PC-9 (cell line): ENCODE measurements around the gene GNE. TPM values are rescaled to one million over a fixed set of nuclear protein-coding genes. Genes with fewer than 3 reads are reported as not detected.
A peak's percentile ranks its signal among the peaks of the same experiment; 100 is the strongest.

ENCODE experiments used
- BruUV-seq: library from RNA; stranded (reverse); fragments of 400-500 nt; replicated peaks from 2 replicates; lab custom pipeline; 2021; lab: Mats Ljungman, UMichigan
- CTCF ChIA-PET: fragments of 300-600 bp; sonication (Branson Sonifier 250); formaldehyde crosslinking; loops from one replicate; lab custom pipeline; 2022; ENCODE audit warnings: antibody characterized with exemption; lab: Charles Lee
- POLR2A ChIA-PET: fragments of 300-600 bp; sonication (Branson Sonifier 250); formaldehyde crosslinking; loops from one replicate; lab custom pipeline; 2022; ENCODE audit warnings: antibody characterized with exemption; ENCODE audit not compliant: unreplicated experiment; lab: Charles Lee
- DNase-seq, 2 experiments: peaks; one replicate each; pipeline versions ENCODE4 v3.0.0 to v3.0.0-alpha.2; 2015 to 2022; ENCODE audit warnings: mixed read lengths in 1 of 2
- H2AFZ ChIP-seq: fragments of 200-600 bp; sonication (generic); 2 replicates; pipeline ENCODE4 v1.8.1; 2017; ENCODE audit warnings: antibody characterized with exemption
- H3F3A ChIP-seq: fragments of 200-600 bp; sonication (generic); 2 replicates; pipeline ENCODE4 v1.8.1; 2017; ENCODE audit warnings: antibody characterized with exemption, mild to moderate bottlenecking, low read depth; ENCODE audit not compliant: insufficient read depth
- H3K27ac ChIP-seq: fragments of 200-600 bp; sonication (generic); 2 replicates; pipeline ENCODE4 v1.6.1; 2016; ENCODE audit warnings: mixed run types
- H3K27me3 ChIP-seq: fragments of 200-600 bp; sonication (generic); 2 replicates; pipeline ENCODE4 v1.6.1; 2016; ENCODE audit warnings: low read depth, mixed run types; ENCODE audit not compliant: insufficient read depth
- H3K36me3 ChIP-seq: fragments of 200-600 bp; sonication (generic); 2 replicates; pipeline ENCODE4 v1.6.1; 2016; ENCODE audit warnings: low read depth, mixed run types
- H3K4me1 ChIP-seq: fragments of 200-600 bp; sonication (generic); replicated peaks from 2 replicates; pipeline ENCODE4 v1.6.1; 2016; ENCODE audit warnings: mixed run types; ENCODE audit not compliant: insufficient read depth
- H3K4me2 ChIP-seq: fragments of 200-600 bp; sonication (generic); 2 replicates; pipeline ENCODE4 v1.6.1; 2017; ENCODE audit warnings: mixed run types
- H3K4me3 ChIP-seq: fragments of 200-600 bp; sonication (generic); 2 replicates; pipeline ENCODE4 v1.6.1; 2016; ENCODE audit warnings: mixed run types
- H3K79me2 ChIP-seq: fragments of 200-600 bp; sonication (generic); 2 replicates; pipeline ENCODE4 v1.6.1; 2017; ENCODE audit warnings: low read depth, mixed run types
- H3K9me2 ChIP-seq: fragments of 200-600 bp; sonication (generic); 2 replicates; pipeline ENCODE4 v1.8.1; 2017; ENCODE audit warnings: mild to moderate bottlenecking; ENCODE audit not compliant: insufficient read depth
- H3K9me3 ChIP-seq: fragments of 200-600 bp; sonication (generic); 2 replicates; pipeline ENCODE4 v1.8.1; 2016; ENCODE audit warnings: low read depth; ENCODE audit not compliant: insufficient read depth
- H4K20me1 ChIP-seq: fragments of 200-600 bp; sonication (generic); 2 replicates; pipeline ENCODE4 v1.8.1; 2017; ENCODE audit not compliant: insufficient read depth
- CTCF ChIP-seq: fragments of 200-600 bp; sonication (generic); conservative IDR thresholded peaks from 2 replicates; pipeline ENCODE4 v1.6.1; 2017; ENCODE audit warnings: mixed run types, antibody characterized with exemption, mild to moderate bottlenecking, moderate library complexity
- EZH2 ChIP-seq: fragments of 200-600 bp; sonication (generic); IDR thresholded peaks from 2 replicates; pipeline ENCODE4 v1.8.0; 2017; ENCODE audit warnings: antibody characterized with exemption, low read depth
- intact Hi-C: fragments of 100-400 bp; cut with micrococcal nuclease; formaldehyde crosslinking; loops from one replicate; pipeline ENCODE4 v1.10.0; 2022; ENCODE audit not compliant: unreplicated experiment
- total RNA-seq: library from RNA; stranded (reverse); gene quantifications from 2 replicates; pipeline ENCODE4 v1.2.3, GENCODE V29; 2021

Gene GNE
- total RNA-seq, 1 experiment from 2014 or later, result 23.2 TPM

- no TSS peak for BruUV-seq
- no peaks in the 10 kb centered on the region for H4K20me1 ChIP-seq
- H3K9me3 ChIP-seq, result no peaks in the 10 kb centered on the region
- CTCF ChIA-PET, result interaction anchor here (0.6 to 1.0 kb wide), 4 partner anchors 10 to 213 kb away, joined by 3 to 13 read pairs (median 5); no protein-coding TSS in a partner anchor
- no peaks in the 10 kb centered on the region for H3K36me3 ChIP-seq
- peak overlapping the region; percentile 65 for H3K4me2 ChIP-seq
- 0 out of 2 replicates have a peak, but pooled peaks cover 2% of the 10 kb centered on the region for H3K4me1 ChIP-seq
- no peak overlapping the region for H2AFZ ChIP-seq
- H3F3A ChIP-seq, result no peaks in the 10 kb centered on the region
- no peaks in the 10 kb centered on the region for H3K79me2 ChIP-seq
- no peaks in the 10 kb centered on the region for H3K27me3 ChIP-seq
- H3K27ac ChIP-seq, result no peak overlapping the region
- H3K4me3 ChIP-seq, result peak overlapping the region; percentile 37; the same call in 1 of the 2 replicates
- POLR2A ChIA-PET, result no interaction called here
- no peaks in the 10 kb centered on the region for H3K9me2 ChIP-seq
- no peak for TF ChIP-seq EZH2
- peak; percentile 79 for TF ChIP-seq CTCF
- DNase-seq, result peak; percentile 69 to 81
- intact Hi-C loops, result loop anchor here (1.0 to 5.0 kb wide), 2 partner anchors 64 to 144 kb away; no protein-coding TSS in a partner anchor
These were observed 91.9 kb downstream of the GNE start for GRCh38 chr9:36166168-36166927.

GRCh38 chr9:36165826-36166167, 92.5 kb downstream of the GNE start:
- no TSS peak for BruUV-seq
- no peaks in the 10 kb centered on the region for H3K36me3 ChIP-seq
- no peak for DNase-seq
- H3K9me2 ChIP-seq, result no peaks in the 10 kb centered on the region
- H3K4me1 ChIP-seq, result 0 out of 2 replicates have a peak, but pooled peaks cover 5% of the 10 kb centered on the region
- no peak for TF ChIP-seq EZH2
- TF ChIP-seq CTCF, result no peak
- no peaks in the 10 kb centered on the region for H3K79me2 ChIP-seq
- intact Hi-C loops, result loop anchor here (1.0 to 5.0 kb wide), 2 partner anchors 63 to 143 kb away; no protein-coding TSS in a partner anchor
- H2AFZ ChIP-seq, result no peak overlapping the region
- no peaks in the 10 kb centered on the region for H4K20me1 ChIP-seq
- H3K9me3 ChIP-seq, result no peaks in the 10 kb centered on the region
- no peak overlapping the region for H3K4me2 ChIP-seq
- H3K4me3 ChIP-seq, result no peak overlapping the region
- CTCF ChIA-PET, result interaction anchor here (0.6 to 0.7 kb wide), 2 partner anchors 10 to 212 kb away, joined by 3 to 6 read pairs; no protein-coding TSS in a partner anchor
- H3F3A ChIP-seq, result no peaks in the 10 kb centered on the region
- H3K27ac ChIP-seq, result no peak overlapping the region
- POLR2A ChIA-PET, result no interaction called here
- no peaks in the 10 kb centered on the region for H3K27me3 ChIP-seq

GRCh38 chr9:36164989-36165388, 93.3 kb downstream of the GNE start:
- H3K4me3 ChIP-seq, result no peak overlapping the region
- no peaks in the 10 kb centered on the region for H3K79me2 ChIP-seq
- no peaks in the 10 kb centered on the region for H3K9me3 ChIP-seq
- no peaks in the 10 kb centered on the region for H3K9me2 ChIP-seq
- no TSS peak for BruUV-seq
- no peak overlapping the region for H3K27ac ChIP-seq
- no peak for DNase-seq
- no peaks in the 10 kb centered on the region for H3K27me3 ChIP-seq
- no peaks in the 10 kb centered on the region for H4K20me1 ChIP-seq
- ChIA-PET CTCF (interaction anchor here (0.6 kb wide), 1 partner anchor 17 kb away, joined by 3 read pairs; no protein-coding TSS in a partner anchor), POLR2A (no interaction called here)
- no peak for TF ChIP-seq CTCF
- no peak for TF ChIP-seq EZH2
- H3K4me1 ChIP-seq, result 0 out of 2 replicates have a peak, but pooled peaks cover 5% of the 10 kb centered on the region
- no peak overlapping the region for H3K4me2 ChIP-seq
- no peak overlapping the region for H2AFZ ChIP-seq
- no peaks in the 10 kb centered on the region for H3F3A ChIP-seq
- H3K36me3 ChIP-seq, result no peaks in the 10 kb centered on the region
- intact Hi-C loops, result loop anchor here (5.0 kb wide), 1 partner anchor 143 kb away; no protein-coding TSS in a partner anchor

Other genes with a start within 250 kb of the GNE start
- gene RECK, start 221.5 kb downstream of the GNE start, total RNA-seq, result 2.1 and 2.5 TPM in 2 replicates
- gene GLIPR2, start 121.7 kb downstream of the GNE start, total RNA-seq, result 3.9 and 7.7 TPM in 2 replicates
- gene CCIN, start 89.1 kb downstream of the GNE start, total RNA-seq, result not detected in 2 replicates
- gene CLTA, start 67.5 kb downstream of the GNE start, total RNA-seq, result 146 and 164 TPM in 2 replicates
- 15.2 and 17.5 TPM in 2 replicates for gene RNF38, start 141.8 kb upstream of the GNE start, total RNA-seq